ACC112 (cell line): Measurements from ENCODE around the gene PLCH2.

ENCODE experiments used
- H2AFZ ChIP-seq: fragments of 200-600 bp; sonication (generic); one replicate; pipeline ENCODE4 v1.6.0; 2017; ENCODE audit warnings: antibody characterized with exemption, low read length; ENCODE audit not compliant: unreplicated experiment
- H3K27ac ChIP-seq: fragments of 200-600 bp; sonication (generic); 2 replicates; pipeline ENCODE4 v1.5.1; 2014; ENCODE audit warnings: low read depth, mild to moderate bottlenecking, antibody characterized with exemption, low read length, moderate library complexity
- H3K27me3 ChIP-seq: fragments of 200-600 bp; sonication (generic); 2 replicates; pipeline ENCODE4 v1.6.1; 2014; ENCODE audit warnings: mild to moderate bottlenecking, antibody characterized with exemption, low read length, moderate library complexity, mixed read lengths; ENCODE audit not compliant: insufficient read depth
- H3K36me3 ChIP-seq: fragments of 200-600 bp; sonication (generic); 2 replicates; pipeline ENCODE4 v1.6.1; 2016; ENCODE audit warnings: mild to moderate bottlenecking, antibody characterized with exemption, low read length, moderate library complexity, mixed read lengths; ENCODE audit not compliant: insufficient read depth
- H3K4me1 ChIP-seq: fragments of 200-600 bp; sonication (generic); one replicate; pipeline ENCODE4 v1.6.1; 2016; ENCODE audit warnings: low read length, mixed read lengths; ENCODE audit not compliant: insufficient read depth, unreplicated experiment, control insufficient read depth
- H3K4me3 ChIP-seq: fragments of 200-600 bp; sonication (generic); 2 replicates; pipeline ENCODE4 v1.5.1; 2014; ENCODE audit warnings: mild to moderate bottlenecking, low read depth, low read length
- H3K79me2 ChIP-seq: fragments of 200-600 bp; sonication (generic); one replicate; pipeline ENCODE4 v1.6.0; 2016; ENCODE audit warnings: low read length; ENCODE audit not compliant: control insufficient read depth, unreplicated experiment, insufficient read depth

Gene PLCH2

DNA sequence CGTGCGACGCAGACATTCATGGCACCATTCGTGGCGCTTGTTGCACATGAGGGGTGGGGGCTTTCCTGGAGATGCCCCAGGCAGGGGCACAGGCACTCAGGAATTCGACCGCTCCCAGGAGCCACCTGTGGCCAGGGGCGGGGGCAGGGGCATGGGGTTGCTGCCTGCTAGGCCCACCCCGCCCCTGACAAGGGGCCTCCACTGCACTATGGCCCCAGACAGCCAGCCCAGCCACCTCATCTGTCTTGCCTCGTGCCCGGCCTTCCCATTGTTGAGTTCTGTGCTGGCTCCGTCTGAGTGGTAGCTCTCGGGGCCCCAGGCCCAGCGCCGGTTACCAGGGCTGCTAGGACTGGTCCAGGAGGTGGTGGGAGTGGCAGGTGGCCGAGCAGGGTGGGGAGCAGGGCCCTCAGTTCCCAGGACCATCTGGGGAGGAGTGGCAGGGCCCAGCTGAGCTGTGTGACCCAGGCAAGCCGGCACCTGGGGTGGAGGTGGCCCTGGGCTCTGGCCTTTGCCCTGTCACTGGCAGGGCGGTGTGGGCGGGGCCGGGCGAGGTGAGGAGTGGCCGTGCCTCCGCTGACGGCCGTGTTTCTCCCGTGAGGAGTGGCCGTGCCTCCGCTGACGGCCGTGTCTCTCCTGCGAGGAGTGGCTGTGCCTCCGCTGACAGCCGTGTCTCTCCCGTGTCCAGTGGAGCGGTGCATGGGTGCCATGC lies 1.9 kb downstream of the PLCH2 start:
- Histone ChIP-seq H3K4me1 (no peaks in the 10 kb centered on the region), H3K36me3 (no peaks in the 10 kb centered on the region), H2AFZ (no peak overlapping the region), H3K79me2 (no peaks in the 10 kb centered on the region), H3K27me3 (no peaks in the 10 kb centered on the region), H3K27ac (no peak overlapping the region), H3K4me3 (no peak overlapping the region)

DNA sequence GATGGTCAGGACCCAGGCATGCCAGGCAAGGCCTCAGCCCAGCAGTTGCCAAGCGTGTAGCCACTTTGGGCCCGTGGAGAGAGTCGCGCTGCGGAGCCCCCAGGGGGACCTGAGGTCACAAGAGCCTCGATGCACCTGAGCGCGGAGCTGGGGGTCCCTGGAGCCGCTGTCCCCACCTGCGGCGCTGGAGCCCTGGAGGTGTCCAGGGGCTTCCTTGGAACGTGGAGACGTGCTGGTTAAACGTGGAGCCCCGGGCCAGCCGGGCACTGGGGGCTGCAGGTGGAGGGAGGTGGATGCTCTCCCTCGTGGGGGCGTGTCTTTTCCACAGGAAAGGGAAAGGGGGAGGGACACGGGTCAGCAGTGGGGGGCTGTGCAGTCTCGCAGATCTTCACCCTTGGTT lies 3.1 kb downstream of the PLCH2 start:
- Histone ChIP-seq H3K27ac (no peak overlapping the region), H2AFZ (no peak overlapping the region), H3K79me2 (no peaks in the 10 kb centered on the region), H3K27me3 (no peaks in the 10 kb centered on the region), H3K4me3 (no peak overlapping the region), H3K4me1 (no peaks in the 10 kb centered on the region), H3K36me3 (no peaks in the 10 kb centered on the region)

DNA sequence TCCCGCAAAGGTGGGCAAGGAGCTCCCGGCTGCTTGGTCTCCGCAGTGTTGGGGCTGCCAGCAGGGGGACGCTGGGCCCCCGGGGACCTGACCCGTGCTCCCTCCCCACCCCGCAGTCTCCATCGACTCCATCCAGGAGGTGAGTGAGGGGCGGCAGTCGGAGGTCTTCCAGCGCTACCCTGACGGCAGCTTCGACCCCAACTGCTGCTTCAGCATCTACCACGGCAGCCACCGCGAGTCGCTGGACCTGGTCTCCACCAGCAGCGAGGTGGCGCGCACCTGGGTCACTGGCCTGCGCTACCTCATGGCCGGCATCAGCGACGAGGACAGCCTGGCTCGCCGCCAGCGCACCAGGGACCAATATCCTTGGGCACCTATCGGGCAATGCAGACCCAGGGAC lies 3.5 kb downstream of the PLCH2 start:
- Histone ChIP-seq H3K36me3 (no peaks in the 10 kb centered on the region), H3K27ac (no peak overlapping the region), H3K4me3 (no peak overlapping the region), H3K4me1 (no peaks in the 10 kb centered on the region), H3K27me3 (no peaks in the 10 kb centered on the region), H2AFZ (no peak overlapping the region), H3K79me2 (no peaks in the 10 kb centered on the region)

DNA sequence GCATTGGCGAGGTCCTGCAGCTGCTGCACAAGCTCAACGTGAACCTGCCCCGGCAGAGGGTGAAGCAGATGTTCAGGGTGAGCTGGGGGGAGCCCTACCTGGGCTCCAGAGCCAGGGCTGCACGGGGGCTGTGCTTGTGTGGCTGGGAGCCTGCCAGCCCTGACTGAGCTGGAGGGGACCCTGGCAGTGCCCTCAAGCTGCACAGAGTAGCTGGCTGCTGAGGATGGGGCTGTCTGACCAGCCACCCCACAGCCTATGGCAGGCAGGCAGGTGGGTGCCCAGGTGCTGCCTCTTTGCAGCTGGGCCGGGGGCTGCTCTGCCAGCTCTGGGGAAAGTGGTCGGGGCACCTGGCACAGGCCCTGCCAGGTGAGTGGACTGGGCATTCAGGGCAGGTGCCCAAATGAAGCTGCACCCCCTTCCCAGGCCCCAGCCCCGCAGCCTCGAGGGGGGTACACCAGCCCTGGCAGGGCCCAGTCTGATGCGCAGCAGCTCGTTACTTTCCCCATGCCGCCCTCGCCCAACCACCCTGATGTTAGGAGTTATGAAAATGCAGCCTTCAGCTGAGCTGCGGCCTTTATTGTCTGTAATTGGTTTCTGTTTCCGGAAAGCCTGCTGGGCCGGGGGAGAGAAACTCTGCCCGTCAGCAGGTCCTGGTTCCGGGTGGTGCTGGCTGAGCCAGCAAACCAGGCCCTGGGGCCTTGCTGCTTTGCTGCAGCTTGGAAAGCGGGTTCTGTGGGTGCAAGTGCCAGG lies 4.3 kb downstream of the PLCH2 start:
- no peak overlapping the region for H2AFZ ChIP-seq
- H3K4me1 ChIP-seq: no peaks in the 10 kb centered on the region
- H3K36me3 ChIP-seq: no peaks in the 10 kb centered on the region
- H3K27ac ChIP-seq: no peak overlapping the region
- H3K4me3 ChIP-seq: no peak overlapping the region
- H3K79me2 ChIP-seq: no peaks in the 10 kb centered on the region
- no peaks in the 10 kb centered on the region for H3K27me3 ChIP-seq

DNA sequence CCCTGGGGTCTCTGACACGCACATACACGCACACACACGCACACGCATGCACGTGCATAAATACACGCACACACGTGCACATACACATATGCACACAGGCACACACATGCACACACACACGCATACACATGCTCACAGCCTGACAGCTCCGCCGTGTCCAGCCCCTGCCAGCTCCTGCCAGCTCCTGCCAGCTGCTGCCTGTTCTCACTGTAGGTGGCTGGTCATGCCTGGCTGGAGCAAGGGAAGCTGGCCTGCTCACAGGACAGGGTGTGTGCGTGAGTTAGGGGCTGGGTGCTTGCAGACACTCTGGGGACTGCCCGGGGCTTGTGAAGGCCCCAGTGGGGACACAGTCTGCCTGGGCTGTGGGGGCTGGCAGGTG lies 4.9 kb downstream of the PLCH2 start:
- H3K4me1 ChIP-seq: no peaks in the 10 kb centered on the region
- no peaks in the 10 kb centered on the region for H3K79me2 ChIP-seq
- H2AFZ ChIP-seq: no peak overlapping the region
- H3K4me3 ChIP-seq: no peak overlapping the region
- H3K36me3 ChIP-seq: no peaks in the 10 kb centered on the region
- H3K27me3 ChIP-seq: no peaks in the 10 kb centered on the region
- no peak overlapping the region for H3K27ac ChIP-seq

DNA sequence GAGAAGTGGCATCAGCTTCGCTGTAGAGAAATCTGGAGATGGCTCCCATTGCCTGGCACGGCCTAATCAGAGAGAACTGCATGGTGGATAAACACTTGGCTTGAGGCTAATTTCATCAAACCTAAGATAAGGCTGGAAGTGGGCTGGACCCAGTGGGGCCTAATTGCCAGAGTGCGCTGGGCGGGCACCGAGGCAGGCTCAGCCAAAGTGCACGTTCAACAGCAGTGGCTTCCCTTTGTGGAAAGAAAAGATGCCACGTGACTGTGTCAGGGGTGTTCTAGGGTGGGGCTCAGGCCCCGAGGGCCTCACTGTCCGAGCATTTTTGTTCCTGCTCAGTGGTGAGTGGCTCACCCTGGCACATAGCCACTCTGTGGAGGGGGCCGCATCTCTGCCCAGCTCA lies 5.8 kb downstream of the PLCH2 start:
- H3K27ac ChIP-seq: no peak overlapping the region

DNA sequence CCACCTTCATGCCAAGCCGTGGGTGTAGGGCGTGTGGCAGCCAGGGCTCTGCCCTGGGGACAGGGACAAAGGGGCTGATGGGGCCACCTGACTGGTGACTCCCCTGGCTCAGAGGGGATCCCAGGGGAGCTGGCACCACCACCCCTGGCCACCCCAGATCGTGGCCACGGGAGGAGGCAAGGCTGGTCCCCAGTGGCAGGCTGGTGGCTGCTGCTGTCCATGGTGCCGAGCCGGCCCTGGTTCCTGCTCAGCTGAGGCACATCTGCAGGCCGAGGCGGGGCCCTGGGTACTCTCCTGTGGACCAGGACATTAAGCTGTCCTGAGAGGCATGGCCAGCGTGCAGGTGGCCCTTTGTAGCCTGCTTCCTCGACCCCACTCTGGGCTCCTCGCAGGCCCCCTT lies 6.5 kb downstream of the PLCH2 start:
- Histone ChIP-seq H3K4me1 (no peaks in the 10 kb centered on the region), H3K36me3 (no peaks in the 10 kb centered on the region), H3K4me3 (no peak overlapping the region), H3K79me2 (no peaks in the 10 kb centered on the region), H2AFZ (no peak overlapping the region), H3K27me3 (no peaks in the 10 kb centered on the region), H3K27ac (no peak overlapping the region)

More for the DNA sequence above, 5.8 kb downstream of the PLCH2 start:
- no peaks in the 10 kb centered on the region for H3K4me1 ChIP-seq
- H3K27me3 ChIP-seq: no peaks in the 10 kb centered on the region
- no peaks in the 10 kb centered on the region for H3K79me2 ChIP-seq
- no peak overlapping the region for H2AFZ ChIP-seq
- H3K4me3 ChIP-seq: no peak overlapping the region
- H3K36me3 ChIP-seq: no peaks in the 10 kb centered on the region

DNA sequence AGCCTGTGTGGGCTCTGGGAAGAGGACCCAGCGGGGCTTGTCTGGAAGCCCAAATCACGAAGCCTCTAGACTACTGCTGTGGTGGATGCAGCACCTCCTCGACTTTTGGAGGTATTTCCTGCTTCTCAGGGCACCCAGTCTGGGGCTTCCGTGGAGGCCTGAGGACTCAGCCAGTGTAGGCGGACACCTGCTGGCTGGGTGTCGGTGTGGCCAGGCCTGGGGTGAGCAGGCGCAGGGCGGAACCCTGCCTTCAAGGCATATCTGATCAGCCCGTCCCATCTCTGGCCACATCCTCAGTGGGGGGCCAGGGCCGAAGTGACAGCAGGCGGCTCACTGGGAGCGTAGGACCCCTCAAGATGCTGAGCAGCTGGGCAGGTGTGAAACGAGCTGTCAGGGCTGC lies 6.9 kb downstream of the PLCH2 start:
- no peaks in the 10 kb centered on the region for H3K36me3 ChIP-seq
- no peaks in the 10 kb centered on the region for H3K4me1 ChIP-seq
- no peak overlapping the region for H3K4me3 ChIP-seq
- no peak overlapping the region for H3K27ac ChIP-seq
- no peaks in the 10 kb centered on the region for H3K27me3 ChIP-seq
- no peaks in the 10 kb centered on the region for H3K79me2 ChIP-seq
- H2AFZ ChIP-seq: no peak overlapping the region

DNA sequence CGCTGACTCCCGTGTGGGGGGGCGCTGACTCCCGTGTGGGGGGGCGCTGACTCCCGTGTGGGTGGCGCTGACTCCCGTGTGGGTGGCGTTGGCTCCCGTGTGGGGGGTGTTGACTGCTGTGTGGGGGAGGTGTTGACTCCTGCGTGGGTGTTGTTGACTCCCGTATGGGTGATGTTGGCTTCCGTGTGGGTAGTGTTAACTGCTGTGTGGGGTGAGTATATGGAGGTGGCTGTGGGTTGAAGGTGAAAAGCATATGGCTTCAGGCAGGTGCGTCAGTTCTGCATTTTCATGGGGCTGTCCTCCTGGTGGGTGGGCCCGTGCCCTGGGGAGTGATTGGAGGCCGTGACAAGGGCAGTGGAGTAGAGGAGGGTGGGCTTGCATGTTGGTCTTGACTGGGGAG lies 7.9 kb downstream of the PLCH2 start:
- no peak overlapping the region for H3K27ac ChIP-seq
- no peak overlapping the region for H3K4me3 ChIP-seq
- H3K36me3 ChIP-seq: no peaks in the 10 kb centered on the region
- no peak overlapping the region for H2AFZ ChIP-seq
- H3K79me2 ChIP-seq: no peaks in the 10 kb centered on the region
- no peaks in the 10 kb centered on the region for H3K27me3 ChIP-seq
- no peaks in the 10 kb centered on the region for H3K4me1 ChIP-seq

DNA sequence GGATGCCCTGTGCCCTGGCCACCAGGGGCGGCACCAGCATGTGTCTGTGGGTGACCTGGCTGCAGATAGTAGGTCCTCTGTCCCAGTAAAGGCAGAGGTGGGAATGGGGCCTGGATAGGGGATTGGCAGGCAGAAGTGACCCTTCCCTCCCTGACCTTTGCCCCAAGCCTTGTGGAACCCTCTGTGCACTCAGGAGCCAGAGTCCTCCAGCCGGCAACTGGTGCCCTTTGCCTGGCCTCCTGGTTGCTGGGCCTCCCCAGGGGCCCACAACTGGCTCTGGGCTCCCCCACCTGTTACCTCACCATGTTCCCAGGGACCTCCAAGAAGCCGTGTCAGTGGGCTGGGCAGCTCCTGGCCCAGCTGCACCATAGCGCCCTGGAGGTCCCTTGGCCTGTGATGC lies 10.0 kb downstream of the PLCH2 start:
- Histone ChIP-seq H3K27me3 (no peaks in the 10 kb centered on the region), H3K4me3 (no peak overlapping the region)

DNA sequence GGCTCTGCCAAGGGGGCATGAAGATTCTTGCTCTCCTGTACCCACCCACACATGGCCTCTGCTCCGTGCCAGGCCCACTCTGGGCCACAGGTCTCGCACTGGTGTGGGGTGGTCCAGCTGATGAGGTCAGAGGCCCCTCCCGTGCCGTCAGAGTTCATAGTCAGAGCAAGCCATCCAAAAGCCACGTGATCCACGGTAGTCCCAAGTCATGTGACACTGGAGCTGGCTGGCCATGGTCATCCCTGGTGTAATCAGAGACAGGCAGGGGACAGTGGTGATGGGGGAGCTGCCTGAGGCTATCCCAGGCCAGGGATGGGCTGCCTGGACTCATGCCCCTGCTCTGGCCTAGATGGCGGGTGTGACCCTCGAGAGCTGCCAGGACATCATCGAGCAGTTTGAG lies 10.5 kb downstream of the PLCH2 start:
- Histone ChIP-seq H2AFZ (no peak overlapping the region), H3K4me3 (no peak overlapping the region), H3K36me3 (no peaks in the 10 kb centered on the region)

More for the DNA sequence above, 10.0 kb downstream of the PLCH2 start:
- H3K79me2 ChIP-seq: no peaks in the 10 kb centered on the region
- no peaks in the 10 kb centered on the region for H3K36me3 ChIP-seq
- H3K4me1 ChIP-seq: no peaks in the 10 kb centered on the region
- H3K27ac ChIP-seq: no peak overlapping the region
- H2AFZ ChIP-seq: no peak overlapping the region

More for the DNA sequence above, 10.5 kb downstream of the PLCH2 start:
- no peaks in the 10 kb centered on the region for H3K79me2 ChIP-seq
- no peaks in the 10 kb centered on the region for H3K27me3 ChIP-seq
- H3K27ac ChIP-seq: no peak overlapping the region
- no peaks in the 10 kb centered on the region for H3K4me1 ChIP-seq
